Midbrain (tissue), 1 donor: Measurements from ENCODE around the gene ASF1B.

Experiments used
- DNase-seq: peaks from one replicate; lab custom pipeline; 2025; lab: John Stamatoyannopoulos, UW

ASF1B gene

GRCh38 chr19:14086098-14086497 lies 50.3 kb downstream of the ASF1B start:
- DNase-seq: no peak

GRCh38 chr19:14085309-14085995 lies 50.9 kb downstream of the ASF1B start, which contains the start of gene C19orf67:
C19orf67 (minus strand) TSS chr19:14085783; CDS start chr19:14085627, 156 bp downstream.
- no peak for DNase-seq

GRCh38 chr19:14082675-14082960 lies 53.8 kb downstream of the ASF1B start:
- no peak for DNase-seq

- DNase-seq: no peak
Observed at GRCh38 chr19:14081797-14082674, 54.4 kb downstream of the ASF1B start.

- DNase-seq: peak; percentile 100
Observed at GRCh38 chr19:14080887-14081796, 55.2 kb downstream of the ASF1B start.

- DNase-seq: no peak
Observed at GRCh38 chr19:14078411-14078810, 58.0 kb downstream of the ASF1B start.

- DNase-seq: peak; percentile 39
Observed at GRCh38 chr19:14073925-14074838, 62.2 kb downstream of the ASF1B start.

GRCh38 chr19:14073261-14073924 lies 63.0 kb downstream of the ASF1B start:
- peak; percentile 83 for DNase-seq

- DNase-seq: no peak
Observed at GRCh38 chr19:14072535-14073260, 63.7 kb downstream of the ASF1B start, which contains the start of gene MISP3. MISP3 (plus strand) TSS chr19:14072786; CDS start chr19:14073310, 524 bp downstream.

- DNase-seq: no peak
Observed at GRCh38 chr19:14070268-14071050, 65.9 kb downstream of the ASF1B start.
